Sigmoid colon (tissue), 7 donors: ENCODE results near the gene SGCD. TPM values are rescaled to one million over a fixed set of nuclear protein-coding genes. Genes with fewer than 3 reads are reported as not detected.

ENCODE experiments used
- DNase-seq: peaks from one replicate; pipeline ENCODE4 v3.0.0-alpha.2; 2019
- H3K27ac ChIP-seq, 4 donors: fragments of 200-600 bp; sonication (generic); one replicate each; pipeline ENCODE4 v1.5.1; 2016 to 2019; ENCODE audit warnings: mild to moderate bottlenecking in 1 of 4
- H3K27me3 ChIP-seq, 3 donors: fragments of 200-600 bp; sonication (generic); one replicate each; pipeline ENCODE4 v1.5.1; 2019; ENCODE audit warnings: mild to moderate bottlenecking in 1 of 3
- H3K36me3 ChIP-seq, 4 donors: fragments of 200-600 bp; sonication (generic); one replicate each; pipeline ENCODE4 v1.5.1; 2016 to 2019
- H3K4me1 ChIP-seq, 4 donors: fragments of 200-600 bp; sonication (generic); one replicate each; pipeline ENCODE4 v1.5.1; 2017 to 2019
- H3K4me3 ChIP-seq, 4 donors: fragments of 200-600 bp; sonication (generic); one replicate each; pipeline ENCODE4 v1.5.1; 2017 to 2019; ENCODE audit warnings: mild to moderate bottlenecking in 2 of 4, moderate library complexity in 1 of 4
- H3K9me3 ChIP-seq, 4 donors: fragments of 200-600 bp in 3 of 4; sonication (generic) in 3 of 4; one replicate each; pipeline versions ENCODE4 v1.5.1 to v1.6.1; 2013 to 2019
- EP300 ChIP-seq, 4 donors: sonication (generic); formaldehyde crosslinking; IDR thresholded peaks; one replicate each; pipeline ENCODE4 v1.6.1; 2017; ENCODE audit warnings: antibody characterized with exemption in 4 of 4
- POLR2A ChIP-seq, 2 donors: fragments of 450-650 bp; IDR thresholded peaks; one replicate each; pipeline ENCODE4 v1.6.1; 2016; ENCODE audit warnings: antibody characterized with exemption in 2 of 2, mild to moderate bottlenecking in 2 of 2, moderate library complexity in 2 of 2
- POLR2AphosphoS5 ChIP-seq, 4 donors: sonication (generic); formaldehyde crosslinking; IDR thresholded peaks; one replicate each; pipeline ENCODE4 v1.6.1; 2017; ENCODE audit warnings: antibody characterized with exemption in 4 of 4
- WGBS, 2 donors: extraction: QIAGEN DNeasy Blood & Tissue Kit; methylation state at CpG; one replicate each; pipeline ENCODE4 v1.1.7; 2013; 5-methylcytosine and 5-hydroxymethylcytosine counted together
- intact Hi-C: fragments of 100-400 bp; cut with DNase I; formaldehyde crosslinking; loops from one replicate; pipeline ENCODE4 v1.15.1; 2023
- polyA plus RNA-seq, 3 donors: library from polyadenylated mRNA; stranded (reverse); fragments of 200-250 nt; gene quantifications; one replicate each; pipeline ENCODE4 v1.2.3, GENCODE V29; 2013
- total RNA-seq, 4 donors: library from RNA; depleted of rRNA; stranded (reverse); fragments of >200 nt; gene quantifications; one replicate each; pipeline ENCODE4 v1.1.0, GENCODE V29; 2016
- TF ChIP-seq, protein P1 (sequence below), 4 experiments: fragments of 450-650 bp in 3 of 4; fragments of 200-600 bp in 1 of 4; IDR thresholded peaks; one replicate each; pipeline ENCODE4 v1.5.1; 2016 to 2019; ENCODE audit warnings: antibody characterized with exemption in 4 of 4, mild to moderate bottlenecking in 3 of 4, moderate library complexity in 2 of 4
- donor health status: healthy with polysubstance abuse.
- donor health status: Bipolar disorder and iron deficiency.
- donor health status: healthy.

The SGCD gene
- total RNA-seq: 10 to 100 TPM in 3 of 4 donors, 1 to 10 TPM in 1; 8.2 to 34.3 (median 19.8) TPM
- 1 to 10 TPM in 2 of 3 donors, under 1 TPM in 1; under 0.01 to 2.4 (median 2.1) TPM for polyA plus RNA-seq

DNA sequence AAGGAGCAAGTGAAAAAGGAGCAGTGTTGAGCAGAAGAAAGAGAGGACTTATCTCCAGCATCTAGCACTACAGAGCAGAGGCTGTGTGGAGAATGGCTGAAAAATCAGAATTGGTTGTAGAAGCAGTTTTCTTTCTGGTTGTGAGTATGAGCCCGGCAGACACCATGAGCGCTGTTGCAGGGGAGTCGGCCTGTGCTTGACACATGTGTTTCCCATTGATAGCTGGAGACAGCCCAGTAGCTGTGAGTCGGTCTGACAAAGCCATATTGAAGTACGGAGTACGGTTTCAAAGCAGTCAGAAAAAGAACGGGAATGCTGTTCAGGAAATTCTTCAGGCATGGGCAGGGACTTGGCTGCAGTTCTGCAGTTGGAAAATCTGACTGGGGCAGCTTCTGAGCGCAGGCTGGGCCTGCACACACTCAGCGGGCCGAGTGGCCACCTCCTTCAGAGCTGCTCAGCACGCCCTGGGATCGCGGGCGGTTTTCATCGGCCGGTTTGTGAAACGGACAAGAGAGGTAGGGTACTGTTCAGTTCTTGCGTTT lies at the start of gene SGCD:
Gene SGCD (plus strand): TSS at position 447 of the 542 bp plus-strand sequence.
- DNase-seq: peak; percentile 86
- peaks cover 0 to 39% (median 18%) of the 10 kb centered on the region in 4 donors for H3K4me1 ChIP-seq
- peak within 1 kb of the TSS; percentile 79 to 87 (median 83) for H3K27ac ChIP-seq
- peak within 1 kb of the TSS; percentile 34 to 60 (median 54) for H3K4me3 ChIP-seq
- TF ChIP-seq POLR2A (IDR thresholded peaks at IDR 0.05): peak in 1 of 2 donors; percentile 62
- no peak for TF ChIP-seq EP300 (IDR thresholded peaks at IDR 0.05)
- TF ChIP-seq POLR2AphosphoS5 (IDR thresholded peaks at IDR 0.05): peak; percentile 51 to 83 (median 68)
- H3K36me3 ChIP-seq: no peaks in the 10 kb centered on the region
- WGBS, 2 donors: 48 to 60% methylated on average over 18 of the region's 18 CpGs
- H3K27me3 ChIP-seq: no peaks in the 10 kb centered on the region
- no peaks in the 10 kb centered on the region for H3K9me3 ChIP-seq
- intact Hi-C loops: loop anchor here (5.0 to 10.0 kb wide), 2 partner anchors 171 to 268 kb away; no protein-coding TSS in a partner anchor

DNA sequence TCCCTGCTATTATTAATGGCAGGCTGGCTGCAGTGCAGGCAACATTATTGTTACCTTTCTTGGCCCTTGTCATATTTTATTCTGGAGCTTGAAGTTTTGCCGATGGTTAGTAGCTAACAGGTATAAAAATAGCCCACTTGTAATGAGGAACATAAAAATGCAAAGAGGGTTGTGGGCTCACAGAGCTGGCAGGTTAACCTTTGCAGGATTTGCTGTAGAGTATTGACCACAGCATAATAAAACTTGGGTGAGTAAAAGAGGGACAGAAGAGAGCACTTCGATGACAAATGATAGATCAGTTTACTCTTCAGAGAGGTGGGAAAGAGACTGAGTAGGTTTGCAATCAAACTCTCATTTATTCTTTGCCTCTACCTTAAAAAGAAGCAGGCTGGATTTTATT lies 49.7 kb upstream of the SGCD start:
- Histone ChIP-seq H3K36me3 (no peaks in the 10 kb centered on the region), H3K4me3 (no peak overlapping the region), H3K27me3 (no peaks in the 10 kb centered on the region), H3K9me3 (no peaks in the 10 kb centered on the region), H3K27ac (no peak overlapping the region), H3K4me1 (no peaks in the 10 kb centered on the region)
- TF ChIP-seq, protein P1, sequence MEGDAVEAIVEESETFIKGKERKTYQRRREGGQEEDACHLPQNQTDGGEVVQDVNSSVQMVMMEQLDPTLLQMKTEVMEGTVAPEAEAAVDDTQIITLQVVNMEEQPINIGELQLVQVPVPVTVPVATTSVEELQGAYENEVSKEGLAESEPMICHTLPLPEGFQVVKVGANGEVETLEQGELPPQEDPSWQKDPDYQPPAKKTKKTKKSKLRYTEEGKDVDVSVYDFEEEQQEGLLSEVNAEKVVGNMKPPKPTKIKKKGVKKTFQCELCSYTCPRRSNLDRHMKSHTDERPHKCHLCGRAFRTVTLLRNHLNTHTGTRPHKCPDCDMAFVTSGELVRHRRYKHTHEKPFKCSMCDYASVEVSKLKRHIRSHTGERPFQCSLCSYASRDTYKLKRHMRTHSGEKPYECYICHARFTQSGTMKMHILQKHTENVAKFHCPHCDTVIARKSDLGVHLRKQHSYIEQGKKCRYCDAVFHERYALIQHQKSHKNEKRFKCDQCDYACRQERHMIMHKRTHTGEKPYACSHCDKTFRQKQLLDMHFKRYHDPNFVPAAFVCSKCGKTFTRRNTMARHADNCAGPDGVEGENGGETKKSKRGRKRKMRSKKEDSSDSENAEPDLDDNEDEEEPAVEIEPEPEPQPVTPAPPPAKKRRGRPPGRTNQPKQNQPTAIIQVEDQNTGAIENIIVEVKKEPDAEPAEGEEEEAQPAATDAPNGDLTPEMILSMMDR (IDR thresholded peaks at IDR 0.05): no peak
- no peak for TF ChIP-seq POLR2A (IDR thresholded peaks at IDR 0.05)
- no peak for TF ChIP-seq POLR2AphosphoS5 (IDR thresholded peaks at IDR 0.05)
- no peak for TF ChIP-seq EP300 (IDR thresholded peaks at IDR 0.05)
- no peak for DNase-seq
- WGBS, 2 donors: 53 to 72% methylated on average over 2 of the region's 2 CpGs
- intact Hi-C loops: no loop called here

DNA sequence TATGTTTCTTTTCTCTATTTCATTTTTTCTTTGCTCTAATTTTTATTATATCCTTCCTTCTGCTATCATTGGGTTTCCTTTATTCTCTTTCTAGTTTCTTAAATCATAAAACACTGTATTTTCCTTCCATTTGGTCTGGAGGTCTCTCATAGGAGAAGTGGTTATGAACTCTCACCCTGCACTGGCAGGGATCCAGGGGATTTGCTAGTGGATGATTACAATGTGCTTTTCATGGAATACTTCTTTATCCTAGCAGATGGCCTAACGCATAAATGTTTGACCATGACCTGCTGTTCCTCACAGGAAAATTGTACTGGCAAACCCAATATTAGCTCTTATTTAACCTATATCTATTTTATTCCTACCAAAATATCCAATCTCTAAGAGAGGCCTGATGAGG lies 31.5 kb upstream of the SGCD start:
- no peak for DNase-seq
- intact Hi-C loops: no loop called here
- no peaks in the 10 kb centered on the region for H3K36me3 ChIP-seq

DNA sequence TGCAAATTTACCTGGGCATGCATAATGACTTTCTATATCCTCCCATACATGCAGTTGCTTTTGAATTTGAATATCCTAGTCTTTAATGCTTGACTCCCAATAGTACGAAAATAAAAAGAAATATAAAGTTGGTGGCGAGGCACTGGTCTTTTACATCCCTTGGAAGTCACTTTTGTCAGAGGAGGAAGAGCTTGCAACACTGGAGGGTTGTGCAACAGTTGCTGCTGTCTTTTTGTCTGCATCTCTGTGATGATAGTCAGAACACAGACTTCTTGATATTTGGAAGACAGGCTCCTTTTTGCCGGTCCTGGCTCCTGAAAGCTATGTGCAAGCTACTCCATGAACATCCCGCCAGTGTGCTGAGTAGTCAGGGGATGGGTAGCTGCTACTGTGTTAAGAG lies 16.8 kb upstream of the SGCD start:
- Histone ChIP-seq H3K27me3 (no peaks in the 10 kb centered on the region), H3K36me3 (no peaks in the 10 kb centered on the region), H3K4me3 (no peak overlapping the region), H3K9me3 (peaks cover 0 to 1% (median 0%) of the 10 kb centered on the region in 4 donors), H3K4me1 (no peaks in the 10 kb centered on the region), H3K27ac (no peak overlapping the region)
- intact Hi-C loops: no loop called here
- TF ChIP-seq, protein P1 (IDR thresholded peaks at IDR 0.05): no peak
- TF ChIP-seq POLR2A (IDR thresholded peaks at IDR 0.05): no peak
- no peak for TF ChIP-seq POLR2AphosphoS5 (IDR thresholded peaks at IDR 0.05)
- TF ChIP-seq EP300 (IDR thresholded peaks at IDR 0.05): no peak
- 86 to 91% methylated on average over 4 of the region's 4 CpGs for WGBS, 2 donors
- no peak for DNase-seq

More for the DNA sequence above, 31.5 kb upstream of the SGCD start:
- no peaks in the 10 kb centered on the region for H3K9me3 ChIP-seq
- 90 to 92% methylated on average over 1 of the region's 1 CpG for WGBS, 2 donors
- no peaks in the 10 kb centered on the region for H3K27me3 ChIP-seq
- TF ChIP-seq, protein P1 (IDR thresholded peaks at IDR 0.05): no peak
- TF ChIP-seq POLR2A (IDR thresholded peaks at IDR 0.05) (no peak), EP300 (IDR thresholded peaks at IDR 0.05) (no peak), POLR2AphosphoS5 (IDR thresholded peaks at IDR 0.05) (no peak)
- H3K4me1 ChIP-seq: peaks cover 0 to 8% (median 0%) of the 10 kb centered on the region in 4 donors
- no peak overlapping the region for H3K27ac ChIP-seq
- no peak overlapping the region for H3K4me3 ChIP-seq

DNA sequence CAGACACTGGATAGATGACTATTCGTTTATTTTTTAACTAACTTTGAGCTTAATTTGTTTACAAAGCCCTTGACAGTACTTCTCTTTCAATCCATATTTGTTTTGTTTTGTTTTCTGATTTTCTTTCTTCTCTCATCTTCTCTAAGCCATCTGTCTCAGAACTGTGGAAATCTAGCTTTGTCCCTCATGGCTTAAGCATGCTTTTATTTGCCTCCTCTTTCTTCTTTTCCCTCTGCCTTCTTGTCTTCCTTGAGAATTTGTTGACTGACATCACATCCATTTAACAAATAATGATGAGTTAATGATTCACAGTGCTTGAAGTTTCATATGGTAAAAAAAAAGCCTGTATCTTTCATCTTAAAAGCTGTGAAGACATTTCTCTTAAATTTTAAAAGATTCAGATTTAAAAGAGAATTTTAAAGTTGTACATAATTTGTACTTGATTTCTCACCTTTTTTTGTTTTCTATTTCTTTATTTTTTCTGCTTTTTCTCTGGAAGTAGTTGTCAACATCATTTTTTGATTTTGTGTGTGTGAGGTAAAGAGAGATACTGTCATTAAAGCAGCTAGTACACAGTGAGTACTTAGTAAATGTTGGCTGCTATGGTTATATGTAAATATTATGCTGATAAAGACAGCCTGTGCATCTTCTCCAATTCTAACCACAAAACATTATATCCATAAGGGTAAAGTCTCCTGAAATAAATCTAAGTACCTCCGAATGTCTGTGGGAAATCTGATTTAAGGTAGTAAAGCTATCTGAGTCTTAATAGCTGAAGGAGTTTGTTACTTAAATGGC lies 13.9 kb upstream of the SGCD start:
- WGBS, 2 donors: 42 to 66% methylated on average over 2 of the region's 2 CpGs
- H3K27me3 ChIP-seq: no peaks in the 10 kb centered on the region
- intact Hi-C loops: no loop called here
- H3K9me3 ChIP-seq: no peaks in the 10 kb centered on the region
- no peak overlapping the region for H3K27ac ChIP-seq
- DNase-seq: no peak
- H3K36me3 ChIP-seq: no peaks in the 10 kb centered on the region
- TF ChIP-seq POLR2AphosphoS5 (IDR thresholded peaks at IDR 0.05) (no peak), EP300 (IDR thresholded peaks at IDR 0.05) (no peak), POLR2A (IDR thresholded peaks at IDR 0.05) (no peak)
- TF ChIP-seq, protein P1 (IDR thresholded peaks at IDR 0.05): no peak
- no peaks in the 10 kb centered on the region for H3K4me1 ChIP-seq
- no peak overlapping the region for H3K4me3 ChIP-seq
